GM03348 (cell line): ENCODE results near the gene TMOD2.

Experiments used
- DNase-seq: peaks from one replicate; pipeline ENCODE4 v3.0.0; 2012; ENCODE audit warnings: low spot score

Gene TMOD2

DNA sequence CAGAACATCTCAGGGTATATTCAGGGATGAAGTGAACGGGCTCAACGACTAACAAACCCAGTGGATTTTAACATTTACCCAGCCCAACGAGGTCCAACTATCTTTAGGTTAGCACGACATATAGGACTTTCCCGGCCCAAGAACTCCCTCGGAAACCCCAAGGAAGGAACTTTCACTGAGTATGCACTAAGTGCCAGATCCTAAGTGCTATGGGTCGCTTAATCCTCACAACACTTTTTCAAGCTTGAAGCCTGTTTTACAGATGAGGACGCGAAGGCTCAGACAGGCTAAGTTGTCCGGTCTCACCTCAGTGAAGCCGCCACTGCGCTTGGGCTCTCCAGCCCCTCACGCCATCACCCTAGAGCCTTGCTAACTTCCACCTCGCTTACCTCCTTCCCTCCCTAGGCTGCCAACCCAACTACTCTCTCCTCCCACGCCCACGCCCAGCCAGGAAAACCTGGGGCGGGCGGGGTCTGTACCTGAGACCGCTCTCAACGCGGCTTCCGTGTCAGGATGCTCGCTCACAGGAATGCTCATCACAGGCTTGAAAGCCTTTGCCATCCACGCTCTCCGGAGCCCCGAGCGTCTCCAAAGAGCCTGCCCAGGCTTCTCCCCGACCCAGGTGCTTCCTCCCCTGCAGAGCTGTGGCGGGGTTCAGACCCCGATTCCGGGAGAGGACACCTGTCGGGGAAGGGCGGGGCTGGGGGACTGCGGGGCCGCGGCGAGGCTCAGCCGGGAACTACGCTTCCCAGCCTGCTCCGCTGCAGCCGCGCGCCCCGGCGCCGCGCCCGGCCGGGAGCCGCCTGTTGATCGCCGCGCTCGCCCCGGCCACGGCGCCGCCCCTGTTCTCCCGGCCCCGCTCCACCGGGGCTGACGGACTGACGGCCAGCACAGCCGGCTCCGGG is at the start of gene TMOD2:
Gene TMOD2, plus strand, starts transcription at position 806 of the 905 bp plus-strand sequence. CDS start 14,845 bp downstream, outside the sequence.
- DNase-seq = peak; percentile 83

GRCh38 chr15:51702710-51703109 is 48.7 kb upstream of the TMOD2 start:
- no peak for DNase-seq

GRCh38 chr15:51706291-51706690 is 45.1 kb upstream of the TMOD2 start:
- DNase-seq = peak; percentile 63

- DNase-seq = peak; percentile 25
These were observed 44.3 kb upstream of the TMOD2 start for GRCh38 chr15:51706926-51707608.

DNA sequence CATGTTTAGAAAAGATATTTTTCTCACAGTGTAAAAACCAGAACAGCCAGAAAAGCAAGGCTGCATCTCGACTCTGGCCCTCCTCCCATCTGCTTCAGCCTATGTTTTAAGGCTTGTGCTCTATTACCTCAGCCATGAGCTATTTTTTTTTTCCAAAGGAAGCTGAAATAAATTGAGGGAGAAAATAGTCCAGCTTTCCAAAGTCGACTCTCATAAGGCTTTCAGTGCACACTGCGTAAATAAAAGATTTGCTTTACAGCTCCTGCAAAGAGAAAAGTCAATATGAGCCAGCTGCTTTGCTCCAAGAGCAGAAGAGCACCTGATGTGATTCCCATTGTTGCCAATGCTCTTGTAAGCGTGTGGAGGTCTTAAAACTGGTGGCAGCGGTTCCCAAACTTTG is 43.4 kb upstream of the TMOD2 start:
- DNase-seq = no peak

GRCh38 chr15:51709031-51709430 is 42.4 kb upstream of the TMOD2 start:
- DNase-seq = no peak

- no peak for DNase-seq
These were observed 37.2 kb upstream of the TMOD2 start for GRCh38 chr15:51714162-51714561.

GRCh38 chr15:51714911-51715310 is 36.5 kb upstream of the TMOD2 start:
- no peak for DNase-seq

- no peak for DNase-seq
These were observed 33.2 kb upstream of the TMOD2 start for GRCh38 chr15:51718219-51718618.

DNA sequence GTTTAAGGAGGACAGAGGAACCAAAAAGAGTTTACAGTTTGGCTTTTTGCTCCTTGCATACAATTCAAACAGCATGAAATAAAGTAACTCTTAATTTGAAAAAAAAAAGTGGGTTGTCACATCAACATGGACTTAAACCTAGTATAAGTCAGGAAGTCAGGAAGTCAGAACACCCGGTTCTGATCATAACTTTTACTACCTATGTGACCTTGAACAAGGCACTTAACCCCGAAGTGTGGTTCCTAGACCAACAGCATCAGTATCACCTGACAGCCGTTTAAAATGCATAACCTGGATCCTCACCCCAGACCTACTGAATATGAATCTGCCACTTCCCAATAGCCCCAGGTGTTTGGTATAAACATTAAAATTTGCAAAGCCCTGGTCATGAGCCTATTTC is 32.7 kb upstream of the TMOD2 start:
- DNase-seq = no peak

DNA sequence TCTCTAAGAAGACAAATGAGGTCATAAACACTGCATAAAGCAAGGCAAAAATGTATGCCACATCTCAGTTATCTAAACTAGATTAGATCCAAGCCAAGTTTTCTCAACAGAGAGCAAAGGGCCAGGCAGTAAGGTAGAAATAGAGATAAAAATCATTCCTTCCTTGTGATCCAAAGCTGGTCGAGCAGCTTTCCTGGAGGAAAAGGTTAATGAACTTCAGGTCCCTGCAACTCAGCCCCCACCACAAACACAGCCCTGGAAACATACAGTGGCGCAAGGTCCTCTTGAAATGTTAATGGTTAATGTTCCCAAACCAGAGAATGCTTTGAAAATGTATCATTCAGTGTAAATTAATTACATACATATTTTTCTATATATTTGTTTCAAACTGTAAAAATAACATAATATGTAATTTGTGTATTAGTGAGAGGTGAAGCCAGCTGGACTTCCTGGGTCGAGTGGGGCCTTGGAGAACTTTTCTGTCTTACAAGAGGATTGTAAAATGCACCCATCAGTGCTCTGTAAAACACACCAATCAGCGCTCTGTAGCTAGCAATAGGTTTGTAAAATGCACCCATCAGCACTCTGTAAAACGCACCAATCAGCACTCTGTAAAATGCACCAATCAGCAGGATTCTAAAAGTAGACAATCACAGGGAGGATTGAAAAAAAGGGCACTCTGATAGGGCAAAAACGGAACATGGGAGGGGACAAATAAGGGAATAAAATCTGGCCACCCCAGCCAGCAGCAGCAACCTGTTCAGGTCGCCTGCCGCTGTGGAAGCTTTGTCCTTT is 31.0 kb upstream of the TMOD2 start:
- DNase-seq = no peak

DNA sequence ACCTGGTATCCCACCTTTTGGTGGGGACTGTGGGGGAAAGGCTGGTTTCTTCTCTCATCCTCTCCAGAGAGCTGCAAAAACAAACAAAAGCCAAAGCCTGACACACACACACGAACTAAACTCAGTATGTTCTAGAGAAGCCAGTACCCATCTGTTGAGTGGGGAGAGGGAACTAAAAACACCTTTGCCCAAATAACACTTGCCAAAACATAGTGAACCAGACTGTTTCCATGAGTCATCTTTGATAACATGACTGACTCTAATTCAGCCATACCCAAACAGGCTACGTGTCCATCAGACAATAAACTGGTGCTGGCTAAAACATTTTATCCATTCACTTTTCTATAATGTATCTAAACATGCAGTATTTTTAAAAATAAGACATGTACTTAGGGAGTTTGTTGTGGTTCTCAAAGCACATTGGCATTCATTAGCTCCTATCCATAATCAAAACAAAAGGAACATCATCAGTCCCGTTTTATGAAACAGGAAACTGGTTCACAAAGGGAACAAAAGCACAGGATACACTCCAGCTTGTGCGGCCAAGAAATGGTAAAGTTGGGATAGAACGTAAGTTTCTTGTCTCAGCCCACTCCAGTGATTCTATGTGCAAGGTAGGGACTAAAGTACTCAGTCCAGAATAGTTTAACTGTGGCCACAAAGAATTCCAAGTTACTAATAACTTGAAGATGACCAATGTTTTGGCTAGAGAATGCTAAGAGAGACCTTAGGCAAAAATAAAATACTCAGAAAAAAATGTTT is 30.0 kb upstream of the TMOD2 start:
- no peak for DNase-seq

DNA sequence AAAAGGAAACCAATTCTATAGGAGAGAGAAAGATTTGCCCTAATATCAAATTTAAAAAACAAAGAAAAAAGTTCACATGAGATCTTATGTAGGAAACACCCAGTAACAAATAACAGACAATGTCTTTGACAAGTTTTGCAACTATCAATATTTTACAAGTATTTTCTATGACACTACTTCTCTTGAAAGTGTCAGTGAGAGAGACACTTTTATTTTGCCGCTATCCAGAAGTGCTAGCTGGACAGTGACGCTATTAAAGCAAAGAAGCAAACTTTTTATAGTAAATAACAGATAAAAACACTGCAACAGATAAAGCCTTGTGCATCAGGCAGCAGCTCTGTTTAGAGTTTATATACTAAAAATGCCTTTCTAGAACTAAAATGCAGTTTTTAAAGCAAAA is 27.2 kb upstream of the TMOD2 start:
- no peak for DNase-seq

- DNase-seq = no peak
These were observed 26.7 kb upstream of the TMOD2 start for GRCh38 chr15:51724673-51725072.

DNA sequence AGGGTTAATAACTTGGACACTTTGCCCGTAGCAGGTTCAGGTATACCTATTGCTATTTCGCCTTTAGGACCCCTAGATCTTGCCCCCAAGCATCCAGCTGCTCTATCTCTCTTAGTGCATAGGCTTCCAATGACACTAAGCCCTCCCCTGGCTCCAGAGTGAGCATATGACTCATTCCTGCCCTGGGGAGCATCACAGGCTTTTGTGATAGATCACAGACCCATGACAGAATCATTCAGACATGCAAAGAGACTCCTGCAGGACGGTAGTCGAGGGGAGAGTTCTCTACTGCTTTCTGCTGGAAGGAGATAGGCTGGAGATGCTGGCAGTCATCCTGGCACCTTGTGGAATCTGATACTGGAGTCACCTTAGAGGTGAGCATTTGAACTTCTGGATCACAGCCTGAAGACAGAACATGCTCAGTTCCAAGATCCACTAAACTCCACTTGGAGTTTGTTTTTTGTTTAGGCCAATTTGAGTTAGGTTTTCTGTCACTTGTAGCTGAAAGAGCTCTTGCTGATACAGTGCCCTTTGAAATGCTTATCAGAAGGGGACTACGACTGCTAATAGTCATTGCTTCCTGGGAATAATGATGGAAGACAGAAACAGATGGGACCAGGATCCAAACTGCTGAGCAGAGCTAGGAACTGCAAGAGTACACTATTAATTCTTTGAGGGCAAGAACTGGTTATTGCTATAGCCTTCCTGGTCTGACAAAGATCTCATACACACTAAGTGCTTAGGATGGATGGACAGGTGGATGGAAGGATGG is 24.9 kb upstream of the TMOD2 start:
- DNase-seq = peak; percentile 84

DNA sequence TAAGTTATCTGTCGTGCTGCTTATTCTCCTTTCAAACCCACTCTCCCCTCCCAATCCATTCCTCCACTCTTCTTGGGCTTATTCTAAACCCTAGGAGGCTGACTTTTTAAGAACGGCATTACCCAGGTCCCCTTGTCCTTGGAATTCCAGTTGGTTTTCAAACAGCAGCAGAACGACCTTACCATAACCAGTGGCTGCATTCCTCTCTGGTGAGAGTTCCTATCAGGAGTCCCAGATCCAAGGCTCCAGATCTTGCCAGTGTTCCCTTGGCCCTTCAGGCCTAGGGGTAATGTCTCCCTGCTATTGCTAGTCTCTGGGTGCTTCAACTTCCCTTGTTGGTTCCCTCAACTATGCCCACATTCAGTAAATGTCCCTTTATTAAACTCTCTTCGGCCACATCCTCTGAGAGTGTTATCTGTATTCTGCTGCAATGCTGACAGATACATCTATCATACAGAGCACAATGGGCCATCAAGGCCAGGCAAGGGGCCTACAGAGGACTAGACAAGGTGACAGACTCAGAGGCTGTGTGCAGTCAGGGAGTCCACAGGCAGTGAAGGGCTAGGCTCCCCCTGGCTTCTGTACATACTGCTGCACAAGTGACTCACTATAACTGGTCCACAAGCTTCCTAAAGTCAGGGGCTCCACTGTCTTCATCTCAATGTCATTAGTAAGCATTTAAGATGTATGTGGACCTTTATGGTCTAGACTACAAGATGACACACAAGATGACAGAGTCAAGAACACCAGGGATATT is 24.1 kb upstream of the TMOD2 start:
- peak; percentile 35 for DNase-seq

- DNase-seq = peak; percentile 47
These were observed 19.7 kb upstream of the TMOD2 start for GRCh38 chr15:51731549-51732267.

GRCh38 chr15:51732646-51733045 is 18.8 kb upstream of the TMOD2 start:
- DNase-seq = no peak

GRCh38 chr15:51735228-51736010 is 16.0 kb upstream of the TMOD2 start:
- no peak for DNase-seq
